OCI-LY7 (cell line): ENCODE measurements around the gene C15orf39. TPM values are rescaled to one million over a fixed set of nuclear protein-coding genes. Genes with fewer than 3 reads are reported as not detected.

Experiments used
- BruUV-seq: library from RNA; stranded (reverse); fragments of 400-500 nt; replicated peaks from 2 replicates; lab custom pipeline; 2021; lab: Mats Ljungman, UMichigan
- CTCF ChIA-PET: fragments of 300-600 bp; sonication (Branson Sonifier 250); formaldehyde crosslinking; loops from one replicate; lab custom pipeline; 2022; ENCODE audit warnings: antibody characterized with exemption; ENCODE audit not compliant: unreplicated experiment; lab: Charles Lee
- POLR2A ChIA-PET: fragments of 300-600 bp; sonication (Branson Sonifier 250); formaldehyde crosslinking; loops from one replicate; lab custom pipeline; 2022; ENCODE audit warnings: antibody characterized with exemption; lab: Charles Lee
- DNase-seq: peaks from one replicate; pipeline ENCODE4 v3.0.0-alpha.2; 2015; ENCODE audit warnings: low spot score
- H2AFZ ChIP-seq: fragments of 200-600 bp; sonication (generic), shearing (Covaris generic); 2 replicates; pipeline ENCODE4 v1.6.1; 2014; ENCODE audit warnings: mild to moderate bottlenecking, antibody characterized with exemption, low read length, moderate library complexity
- H3K27ac ChIP-seq: fragments of 200-600 bp; sonication (generic); 2 replicates; pipeline ENCODE4 v1.5.1; 2014; ENCODE audit warnings: mixed run types, low read depth, mild to moderate bottlenecking, moderate library complexity, low read length, inconsistent platforms; ENCODE audit not compliant: poor library complexity, severe bottlenecking
- H3K36me3 ChIP-seq: fragments of 200-600 bp; sonication (generic); 2 replicates; pipeline ENCODE4 v1.6.1; 2014; ENCODE audit warnings: mild to moderate bottlenecking, antibody characterized with exemption, low read length, moderate library complexity, mixed read lengths; ENCODE audit not compliant: insufficient read depth
- H3K4me1 ChIP-seq: fragments of 200-600 bp; sonication (generic); 2 replicates; pipeline ENCODE4 v1.5.1; 2014; ENCODE audit warnings: mild to moderate bottlenecking, low read length; ENCODE audit not compliant: insufficient read depth, poor library complexity, severe bottlenecking
- H3K4me2 ChIP-seq: fragments of 200-600 bp; sonication (generic); 2 replicates; pipeline ENCODE4 v1.6.1; 2014; ENCODE audit warnings: mild to moderate bottlenecking, low read length
- H3K4me3 ChIP-seq: fragments of 200-600 bp; sonication (generic); 2 replicates; pipeline ENCODE4 v1.5.1; 2014; ENCODE audit warnings: mild to moderate bottlenecking, low read depth, low read length; ENCODE audit not compliant: poor library complexity, severe bottlenecking
- H3K79me2 ChIP-seq: fragments of 200-600 bp; sonication (generic); 2 replicates; pipeline ENCODE4 v1.6.1; 2016; ENCODE audit warnings: low read depth, mild to moderate bottlenecking, low read length, moderate library complexity, mixed read lengths; ENCODE audit not compliant: insufficient read depth
- H3K9me2 ChIP-seq: fragments of 200-600 bp; sonication (generic); 2 replicates; pipeline ENCODE4 v1.6.1; 2016; ENCODE audit warnings: mild to moderate bottlenecking, low read length, mixed read lengths; ENCODE audit not compliant: insufficient read depth
- H3K9me3 ChIP-seq: fragments of 200-600 bp; sonication (generic); 2 replicates; pipeline ENCODE4 v1.6.1; 2014; ENCODE audit warnings: mild to moderate bottlenecking, mixed run types, low read length, mixed read lengths
- H4K20me1 ChIP-seq: fragments of 200-600 bp; sonication (generic); 2 replicates; pipeline ENCODE4 v1.6.1; 2014; ENCODE audit warnings: mild to moderate bottlenecking, antibody characterized with exemption, low read length, moderate library complexity, mixed read lengths; ENCODE audit not compliant: insufficient read depth
- CTCF ChIP-seq: fragments of 200-600 bp; sonication (generic); conservative IDR thresholded peaks from 2 replicates; pipeline ENCODE4 v1.5.1; 2014; ENCODE audit warnings: mild to moderate bottlenecking, antibody characterized with exemption, low read length, moderate library complexity, mixed read lengths
- EZH2phosphoT487 ChIP-seq: fragments of 200-600 bp; sonication (generic); IDR thresholded peaks from 2 replicates; pipeline ENCODE4 v1.6.1; 2018; ENCODE audit warnings: low read depth, borderline replicate concordance, mild to moderate bottlenecking, mixed run types, antibody characterized with exemption, low read length, moderate library complexity, mixed read lengths
- intact Hi-C: fragments of 100-400 bp; cut with micrococcal nuclease; formaldehyde crosslinking; loops from one replicate; pipeline ENCODE4 v1.10.0; 2022; ENCODE audit not compliant: unreplicated experiment
- total RNA-seq, 2 experiments: library from RNA; depleted of rRNA in 1 of 2; stranded (reverse); fragments of >200 nt in 1 of 2; shearing (Covaris generic) in 1 of 2; gene quantifications; 2 replicates each; pipeline ENCODE4 v1.2.3, GENCODE V29; 2014 to 2022

The C15orf39 gene
- total RNA-seq, 2 experiments from 2014 or later = 26.5 to 50.2 TPM

- BruUV-seq = no TSS peak
Observed at GRCh38 chr15:75227663-75228280, 26.1 kb downstream of the C15orf39 start.

DNA sequence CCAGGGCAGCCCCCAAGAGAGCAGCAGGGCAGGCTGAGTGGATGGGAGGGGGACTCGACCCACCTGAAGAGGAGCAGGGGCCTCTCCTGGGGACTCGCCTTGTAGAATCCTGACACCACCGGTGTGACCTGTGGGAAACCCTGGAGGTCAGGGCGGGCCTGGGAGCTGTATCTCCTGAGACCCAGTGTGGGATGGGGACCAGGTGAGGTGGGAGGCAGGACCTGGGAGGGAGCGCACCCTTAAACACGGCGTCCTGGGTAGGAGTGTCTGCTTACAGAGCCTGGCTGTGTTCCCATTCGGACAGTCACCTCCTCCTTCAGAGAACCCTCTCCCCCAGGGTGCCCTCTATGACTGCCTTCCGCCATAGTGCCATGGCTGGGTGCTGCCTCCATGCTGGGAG is 27.1 kb downstream of the C15orf39 start:
- H3K9me2 ChIP-seq = no peaks in the 10 kb centered on the region
- peaks cover 6% of the 10 kb centered on the region for H3K4me1 ChIP-seq
- no peak overlapping the region for H3K4me3 ChIP-seq
- POLR2A ChIA-PET = no interaction called here
- no peaks in the 10 kb centered on the region for H4K20me1 ChIP-seq
- H3K27ac ChIP-seq = no peak overlapping the region
- no peaks in the 10 kb centered on the region for H3K9me3 ChIP-seq
- H2AFZ ChIP-seq = no peak overlapping the region
- intact Hi-C loops = no loop called here
- H3K36me3 ChIP-seq = no peaks in the 10 kb centered on the region
- no peak for DNase-seq
- no peak overlapping the region for H3K4me2 ChIP-seq
- BruUV-seq = no TSS peak
- H3K79me2 ChIP-seq = no peaks in the 10 kb centered on the region
- TF ChIP-seq CTCF (no peak), EZH2phosphoT487 (no peak)
- CTCF ChIA-PET = no interaction called here

More at GRCh38 chr15:75227663-75228280, 26.1 kb downstream of the C15orf39 start:
- POLR2A ChIA-PET = no interaction called here
- Histone ChIP-seq H3K9me3 (no peaks in the 10 kb centered on the region), H3K9me2 (no peaks in the 10 kb centered on the region), H3K36me3 (no peaks in the 10 kb centered on the region), H3K27ac (no peak overlapping the region), H4K20me1 (no peaks in the 10 kb centered on the region), H3K4me1 (peaks cover 6% of the 10 kb centered on the region), H3K4me3 (no peak overlapping the region), H3K4me2 (no peak overlapping the region), H3K79me2 (no peaks in the 10 kb centered on the region), H2AFZ (no peak overlapping the region)
- TF ChIP-seq CTCF (no peak), EZH2phosphoT487 (no peak)
- CTCF ChIA-PET = no interaction called here
- intact Hi-C loops = no loop called here
- no peak for DNase-seq

DNA sequence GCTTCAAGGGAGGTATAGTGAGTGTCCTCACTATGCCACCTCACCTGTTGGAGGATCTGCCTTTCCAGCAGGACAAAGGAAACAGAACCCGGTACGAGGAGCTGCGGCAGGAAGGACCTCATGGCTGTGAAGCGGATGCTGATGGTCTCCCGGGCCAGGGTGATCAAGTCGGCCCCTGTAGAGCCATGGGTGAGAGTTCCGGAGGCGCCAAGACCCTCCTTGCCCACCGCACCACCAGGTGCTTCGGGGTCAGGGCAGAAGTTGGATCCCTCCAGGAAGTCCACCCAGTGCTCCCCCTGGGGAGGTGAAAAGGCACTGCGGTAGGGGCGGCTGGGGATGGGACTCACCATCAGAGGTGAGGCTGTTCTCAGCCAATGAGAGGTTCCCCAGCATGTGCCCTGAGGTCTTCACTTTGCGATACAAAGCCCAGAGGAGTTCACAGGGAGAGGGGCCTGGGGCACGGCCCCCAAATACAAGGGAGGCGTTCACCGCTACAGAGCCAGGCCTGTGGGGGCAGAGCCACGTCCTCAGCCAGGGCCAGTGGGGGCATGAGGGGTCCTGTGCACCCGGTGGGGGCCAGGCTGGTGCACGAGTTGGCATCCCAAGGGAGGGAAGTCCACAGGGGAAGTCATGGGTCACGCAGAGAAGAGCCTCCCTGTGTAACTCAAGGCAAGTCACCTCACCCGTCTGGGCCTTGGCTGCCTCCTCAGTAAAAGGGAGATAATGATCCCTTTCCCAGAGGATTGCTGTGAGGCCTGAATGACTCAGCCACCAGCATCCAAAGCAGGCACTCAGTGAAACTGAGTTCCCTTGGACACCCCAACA is 27.7 kb downstream of the C15orf39 start:
- CTCF ChIA-PET = no interaction called here
- TF ChIP-seq CTCF = no peak
- TF ChIP-seq EZH2phosphoT487 = no peak
- intact Hi-C loops = no loop called here

More for the DNA sequence above, 27.7 kb downstream of the C15orf39 start:
- no peaks in the 10 kb centered on the region for H3K36me3 ChIP-seq
- no peak overlapping the region for H3K4me3 ChIP-seq
- no TSS peak for BruUV-seq
- no peak overlapping the region for H2AFZ ChIP-seq
- H4K20me1 ChIP-seq = no peaks in the 10 kb centered on the region
- no peak overlapping the region for H3K4me2 ChIP-seq
- H3K27ac ChIP-seq = no peak overlapping the region
- H3K79me2 ChIP-seq = no peaks in the 10 kb centered on the region
- H3K9me3 ChIP-seq = no peaks in the 10 kb centered on the region
- peaks cover 6% of the 10 kb centered on the region for H3K4me1 ChIP-seq
- no peaks in the 10 kb centered on the region for H3K9me2 ChIP-seq
- no peak for DNase-seq
- POLR2A ChIA-PET = no interaction called here
